Measurements from ENCODE around the gene POLD4. TPM values are rescaled to one million over a fixed set of nuclear protein-coding genes. Genes with fewer than 3 reads are reported as not detected.

Gene POLD4
- polyA plus RNA-seq, 1 donor = 112 TPM

DNA sequence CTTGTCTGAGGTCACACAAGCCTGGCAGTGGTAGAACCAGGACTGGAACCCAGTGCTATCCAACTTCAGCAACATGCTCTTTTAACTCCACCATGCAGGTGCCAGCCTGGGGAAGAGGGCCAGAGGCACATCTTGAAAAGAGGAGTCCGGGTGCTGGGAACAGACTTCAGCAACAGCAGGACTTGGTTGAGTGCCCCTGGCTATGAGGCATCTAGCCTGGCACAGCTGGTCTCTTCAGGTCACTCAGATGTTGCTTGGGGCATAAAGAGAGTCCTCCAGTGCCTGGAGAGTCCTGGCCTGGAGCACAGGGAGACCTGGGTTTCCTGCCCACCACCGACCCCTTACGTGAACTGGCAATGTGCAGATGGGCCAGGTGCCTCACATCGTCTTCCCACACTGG is 25.2 kb upstream of the POLD4 start:
- no peaks in the 10 kb centered on the region for H3K36me3 ChIP-seq (ENCODE audit: control insufficient read depth, insufficient read depth, low read length)
- H3K4me1 ChIP-seq (ENCODE audit: control insufficient read depth, insufficient read depth, low read length) = peaks cover 32% of the 10 kb centered on the region
- no peak overlapping the region for H3K4me3 ChIP-seq (ENCODE audit: low read length)
- no peak overlapping the region for H3K27ac ChIP-seq (ENCODE audit: low read length)
- H3K9me3 ChIP-seq (ENCODE audit: control insufficient read depth, low read depth, low read length) = no peaks in the 10 kb centered on the region
- no CpG with 5 or more reads among the region's 4 CpGs for WGBS (ENCODE audit: insufficient coverage, low lambda C conversion rate)
- DNase-seq = no peak
- peaks cover 10% of the 10 kb centered on the region for H3K27me3 ChIP-seq (ENCODE audit: control insufficient read depth, insufficient read depth, low read length)

- peaks cover 10% of the 10 kb centered on the region for H3K27me3 ChIP-seq (ENCODE audit: control insufficient read depth, insufficient read depth, low read length)
- no peak for DNase-seq
- H3K4me1 ChIP-seq (ENCODE audit: control insufficient read depth, insufficient read depth, low read length) = peaks cover 30% of the 10 kb centered on the region
- WGBS (ENCODE audit: insufficient coverage, low lambda C conversion rate) = no CpG with 5 or more reads among the region's 6 CpGs
- no peak overlapping the region for H3K4me3 ChIP-seq (ENCODE audit: low read length)
- no peaks in the 10 kb centered on the region for H3K9me3 ChIP-seq (ENCODE audit: control insufficient read depth, low read depth, low read length)
- H3K27ac ChIP-seq (ENCODE audit: low read length) = no peak overlapping the region
- H3K36me3 ChIP-seq (ENCODE audit: control insufficient read depth, insufficient read depth, low read length) = no peaks in the 10 kb centered on the region
These were observed 23.8 kb upstream of the POLD4 start for GRCh38 chr11:67376873-67377808.

DNA sequence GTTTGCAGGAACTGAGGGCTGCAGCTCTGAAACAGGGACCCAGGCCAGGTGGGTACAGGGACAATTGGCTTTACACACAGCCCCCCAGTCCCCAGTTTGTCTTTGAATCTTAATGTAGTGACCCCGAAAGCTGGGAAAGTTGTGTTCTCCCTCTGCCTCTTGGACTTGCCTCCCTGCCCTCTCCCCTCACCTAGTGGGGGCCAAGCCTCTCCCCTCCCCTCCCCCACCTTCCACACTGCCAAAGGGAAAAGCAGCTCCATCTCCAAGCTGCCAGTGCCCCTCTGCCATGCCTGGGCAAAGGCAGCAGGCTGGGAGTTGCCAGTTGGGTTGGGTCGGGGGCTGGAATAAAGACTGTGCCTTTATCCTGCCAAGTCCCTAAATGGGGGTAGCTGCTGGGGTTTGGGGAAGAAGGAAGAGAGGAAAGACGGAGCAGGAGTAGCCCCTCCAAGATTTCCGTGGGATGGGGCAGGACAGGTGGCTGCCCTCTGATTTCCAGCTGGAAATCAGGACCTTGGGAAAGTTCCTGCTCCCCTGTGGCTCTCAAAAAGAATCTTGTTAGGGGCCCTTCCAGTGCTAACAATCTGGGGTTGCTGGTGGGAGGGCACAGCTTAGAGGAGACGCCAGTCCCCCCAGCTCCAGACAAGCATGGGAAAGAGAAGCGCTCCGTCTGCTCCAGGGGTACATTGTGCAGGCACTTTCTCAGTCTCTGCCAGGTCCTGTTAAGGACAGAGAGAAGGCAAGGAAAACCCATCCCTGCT is 22.9 kb upstream of the POLD4 start:
- Histone ChIP-seq H3K27ac (ENCODE audit: low read length) (no peak overlapping the region), H3K36me3 (ENCODE audit: control insufficient read depth, insufficient read depth, low read length) (no peaks in the 10 kb centered on the region), H3K27me3 (ENCODE audit: control insufficient read depth, insufficient read depth, low read length) (peaks cover 10% of the 10 kb centered on the region), H3K4me3 (ENCODE audit: low read length) (no peak overlapping the region), H3K9me3 (ENCODE audit: control insufficient read depth, low read depth, low read length) (no peaks in the 10 kb centered on the region), H3K4me1 (ENCODE audit: control insufficient read depth, insufficient read depth, low read length) (peaks cover 39% of the 10 kb centered on the region)
- no peak for DNase-seq
- WGBS (ENCODE audit: insufficient coverage, low lambda C conversion rate) = no CpG with 5 or more reads among the region's 7 CpGs

DNA sequence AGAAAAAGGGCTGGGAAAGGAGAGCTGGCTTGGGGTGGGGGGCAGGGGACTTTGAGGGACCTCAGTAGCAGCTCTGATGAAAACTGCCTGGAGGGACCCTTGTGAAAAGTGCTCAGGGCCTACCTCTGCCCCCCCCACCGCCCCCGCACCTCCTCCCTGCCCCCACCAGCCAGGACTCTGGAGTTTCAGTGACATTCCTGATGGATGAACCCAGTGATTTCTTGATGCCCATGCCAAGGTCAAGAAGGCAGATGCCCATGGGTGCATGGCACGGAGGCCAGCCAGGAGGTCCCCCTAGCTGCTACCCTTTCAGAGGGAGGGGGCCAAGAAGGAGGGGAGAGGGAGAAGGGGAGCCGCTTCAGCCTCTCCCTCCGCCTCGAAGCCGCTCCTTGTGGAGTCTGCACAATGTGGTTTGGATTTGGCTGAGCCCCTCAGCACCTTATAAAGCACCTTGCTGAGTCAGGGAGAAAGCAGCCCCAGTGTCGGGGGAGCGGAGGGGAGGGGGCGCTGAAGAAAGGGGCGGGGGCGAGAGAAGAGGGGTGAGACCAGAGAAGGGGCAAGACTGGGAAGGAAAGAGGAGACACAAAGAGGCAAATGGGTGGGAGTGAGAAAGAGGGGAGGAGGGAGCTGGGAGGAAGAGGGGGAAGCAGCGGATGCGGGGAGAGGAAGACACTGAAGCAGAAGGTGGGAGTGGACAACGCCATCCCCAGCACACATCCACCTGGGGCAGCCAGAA is 22.1 kb upstream of the POLD4 start:
- H3K36me3 ChIP-seq (ENCODE audit: control insufficient read depth, insufficient read depth, low read length) = no peaks in the 10 kb centered on the region
- H3K9me3 ChIP-seq (ENCODE audit: control insufficient read depth, low read depth, low read length) = no peaks in the 10 kb centered on the region
- H3K4me3 ChIP-seq (ENCODE audit: low read length) = no peak overlapping the region
- no peak overlapping the region for H3K27ac ChIP-seq (ENCODE audit: low read length)
- no peak for DNase-seq
- 75% methylated on average over 2 of the region's 15 CpGs for WGBS (ENCODE audit: insufficient coverage, low lambda C conversion rate)
- H3K27me3 ChIP-seq (ENCODE audit: control insufficient read depth, insufficient read depth, low read length) = peaks cover 10% of the 10 kb centered on the region
- H3K4me1 ChIP-seq (ENCODE audit: control insufficient read depth, insufficient read depth, low read length) = peaks cover 47% of the 10 kb centered on the region

GRCh38 chr11:67374571-67375281 is 21.4 kb upstream of the POLD4 start:
- peak overlapping the region; percentile 52 for H3K27ac ChIP-seq (ENCODE audit: low read length)
- DNase-seq = no peak

GRCh38 chr11:67373648-67374570 is 20.6 kb upstream of the POLD4 start:
- DNase-seq = peak; percentile 82 to 92
- Histone ChIP-seq H3K9me3 (ENCODE audit: control insufficient read depth, low read depth, low read length) (no peaks in the 10 kb centered on the region), H3K27ac (ENCODE audit: low read length) (peak overlapping the region; percentile 52), H3K27me3 (ENCODE audit: control insufficient read depth, insufficient read depth, low read length) (peaks cover 10% of the 10 kb centered on the region), H3K36me3 (ENCODE audit: control insufficient read depth, insufficient read depth, low read length) (no peaks in the 10 kb centered on the region), H3K4me1 (ENCODE audit: control insufficient read depth, insufficient read depth, low read length) (peaks cover 44% of the 10 kb centered on the region), H3K4me3 (ENCODE audit: low read length) (peak overlapping the region; percentile 49)
- 0% methylated on average over 5 of the region's 40 CpGs for WGBS (ENCODE audit: insufficient coverage, low lambda C conversion rate)

More at GRCh38 chr11:67374571-67375281, 21.4 kb upstream of the POLD4 start:
- no CpG with 5 or more reads among the region's 9 CpGs for WGBS (ENCODE audit: insufficient coverage, low lambda C conversion rate)
- peaks cover 10% of the 10 kb centered on the region for H3K27me3 ChIP-seq (ENCODE audit: control insufficient read depth, insufficient read depth, low read length)
- H3K9me3 ChIP-seq (ENCODE audit: control insufficient read depth, low read depth, low read length) = no peaks in the 10 kb centered on the region
- no peaks in the 10 kb centered on the region for H3K36me3 ChIP-seq (ENCODE audit: control insufficient read depth, insufficient read depth, low read length)
- H3K4me3 ChIP-seq (ENCODE audit: low read length) = no peak overlapping the region
- H3K4me1 ChIP-seq (ENCODE audit: control insufficient read depth, insufficient read depth, low read length) = peaks cover 46% of the 10 kb centered on the region

GRCh38 chr11:67372993-67373647 is 19.8 kb upstream of the POLD4 start, which contains the start of gene CLCF1:
TSS of gene CLCF1 (minus strand) at chr11:67373598. CDS start at chr11:67373539, 59 bp downstream.
- WGBS (ENCODE audit: insufficient coverage, low lambda C conversion rate) = 0% methylated on average over 2 of the region's 76 CpGs
- Histone ChIP-seq H3K4me3 (ENCODE audit: low read length) (peak within 1 kb of the TSS; percentile 50), H3K27ac (ENCODE audit: low read length) (peak within 1 kb of the TSS; percentile 71), H3K4me1 (ENCODE audit: control insufficient read depth, insufficient read depth, low read length) (peaks cover 45% of the 10 kb centered on the region), H3K36me3 (ENCODE audit: control insufficient read depth, insufficient read depth, low read length) (no peaks in the 10 kb centered on the region), H3K27me3 (ENCODE audit: control insufficient read depth, insufficient read depth, low read length) (peaks cover 10% of the 10 kb centered on the region), H3K9me3 (ENCODE audit: control insufficient read depth, low read depth, low read length) (no peaks in the 10 kb centered on the region)
- DNase-seq = peak in 1 of 2 donors; percentile 77

DNA sequence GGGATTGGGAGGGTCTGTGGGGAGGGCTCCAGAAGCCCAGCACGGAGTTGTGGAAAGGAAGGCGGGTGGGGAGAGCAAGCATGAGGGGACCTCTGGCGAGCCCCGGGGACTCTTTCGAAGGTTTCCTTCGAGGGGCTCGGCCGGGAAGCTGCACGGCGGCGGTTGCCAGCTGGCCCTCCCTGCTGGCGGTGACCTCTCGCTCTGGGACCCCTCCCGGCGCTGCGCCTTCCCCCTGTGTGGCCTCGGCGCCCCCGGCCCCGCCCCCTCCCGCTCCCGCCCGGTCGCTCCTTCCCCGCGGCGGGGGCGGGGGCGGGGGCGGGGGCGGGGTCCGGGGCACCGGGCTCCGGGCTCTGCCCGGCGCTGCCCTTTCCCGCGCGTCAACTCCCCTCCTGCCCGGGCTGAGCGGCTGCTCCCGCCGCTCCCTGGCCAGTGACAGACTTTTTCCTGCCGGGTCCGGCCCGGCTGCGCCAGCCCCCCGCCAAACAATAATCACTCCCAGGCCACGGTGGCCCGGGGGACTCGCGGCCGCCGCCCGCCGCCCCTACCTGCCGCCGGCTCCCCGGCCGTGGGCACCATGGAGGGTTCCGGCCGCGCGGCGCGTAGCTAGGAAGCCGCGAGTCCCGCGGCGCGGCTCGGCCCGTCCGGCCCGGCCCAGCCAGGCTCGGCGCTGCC is 19.1 kb upstream of the POLD4 start:
- Histone ChIP-seq H3K4me3 (ENCODE audit: low read length) (peak overlapping the region; percentile 50), H3K27me3 (ENCODE audit: control insufficient read depth, insufficient read depth, low read length) (peaks cover 10% of the 10 kb centered on the region), H3K36me3 (ENCODE audit: control insufficient read depth, insufficient read depth, low read length) (no peaks in the 10 kb centered on the region), H3K4me1 (ENCODE audit: control insufficient read depth, insufficient read depth, low read length) (peaks cover 51% of the 10 kb centered on the region), H3K27ac (ENCODE audit: low read length) (peak overlapping the region; percentile 71), H3K9me3 (ENCODE audit: control insufficient read depth, low read depth, low read length) (no peaks in the 10 kb centered on the region)
- WGBS (ENCODE audit: insufficient coverage, low lambda C conversion rate) = no CpG with 5 or more reads among the region's 78 CpGs
- DNase-seq = peak in 1 of 2 donors; percentile 54

Data from large intestine (tissue), 3 donors.